Posterior cingulate gyrus (tissue), 11 donors: Measurements from ENCODE around the gene VGF.

Source experiments
- DNase-seq, 10 donors: peaks; one replicate each; pipeline versions ENCODE4 v3.0.0 to v3.0.0-alpha.2; 2020 to 2021; ENCODE audit warnings: mixed read lengths in 3 of 10
- intact Hi-C: fragments of 100-400 bp; cut with DNase I; formaldehyde crosslinking; loops from one replicate; pipeline ENCODE4 v1.15.1; 2023

Gene VGF

GRCh38 chr7:101167645-101168411 is 2.5 kb upstream of the VGF start:
- intact Hi-C loops: no loop called here

GRCh38 chr7:101166909-101167644 is 1.7 kb upstream of the VGF start:
- no peak for DNase-seq
- intact Hi-C loops: no loop called here

More at GRCh38 chr7:101167645-101168411, 2.5 kb upstream of the VGF start:
- DNase-seq: no peak

DNA sequence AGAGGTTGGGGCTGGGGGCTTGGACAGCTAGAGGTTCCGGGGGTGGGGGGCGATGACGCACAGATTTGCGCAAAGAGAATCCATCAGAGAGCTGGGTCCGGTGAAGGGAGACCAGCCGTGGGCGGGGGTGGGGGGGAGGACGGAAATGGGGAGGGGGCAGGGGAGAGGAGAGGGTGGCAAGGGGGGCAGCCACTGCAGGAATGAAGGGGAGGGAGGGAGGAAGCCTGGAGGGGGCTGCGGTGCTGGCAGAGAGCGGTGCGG is 1.2 kb upstream of the VGF start:
- intact Hi-C loops: no loop called here
- no peak for DNase-seq

DNA sequence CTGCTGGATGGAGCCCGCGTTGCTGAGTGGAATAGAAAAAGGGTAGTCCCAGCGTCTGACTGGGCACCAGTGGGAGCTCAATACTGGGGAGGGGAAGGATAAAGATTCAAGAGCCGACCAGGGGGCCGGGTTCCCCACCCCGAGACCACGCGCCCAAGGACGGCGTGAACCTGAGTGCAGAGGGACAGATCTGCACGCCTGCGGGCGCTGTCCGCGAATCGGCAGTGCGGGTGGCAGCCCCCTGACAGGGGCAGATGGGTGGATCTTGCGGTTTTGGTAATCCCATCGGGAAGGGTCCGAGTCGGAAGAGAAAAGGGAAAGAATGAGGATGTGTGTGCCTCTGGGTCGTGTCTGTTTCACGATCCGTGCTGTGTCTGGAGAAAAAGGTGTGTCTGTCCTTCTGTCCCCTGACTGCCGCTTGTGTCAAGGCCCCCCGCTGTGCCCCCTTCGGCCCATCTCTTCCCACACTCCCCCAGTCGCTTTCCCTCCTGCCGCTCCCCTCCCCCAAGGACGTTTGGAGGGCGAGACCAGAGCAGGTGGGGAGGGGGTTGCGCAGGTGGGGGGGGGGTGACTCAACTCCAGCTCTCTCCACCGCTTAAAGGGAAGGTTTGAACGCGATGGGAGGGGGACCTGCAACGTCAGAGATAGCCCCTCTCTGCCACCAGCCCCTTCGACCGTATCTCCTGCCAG is 734 bp upstream of the VGF start:
- DNase-seq: no peak
- intact Hi-C loops: no loop called here

DNA sequence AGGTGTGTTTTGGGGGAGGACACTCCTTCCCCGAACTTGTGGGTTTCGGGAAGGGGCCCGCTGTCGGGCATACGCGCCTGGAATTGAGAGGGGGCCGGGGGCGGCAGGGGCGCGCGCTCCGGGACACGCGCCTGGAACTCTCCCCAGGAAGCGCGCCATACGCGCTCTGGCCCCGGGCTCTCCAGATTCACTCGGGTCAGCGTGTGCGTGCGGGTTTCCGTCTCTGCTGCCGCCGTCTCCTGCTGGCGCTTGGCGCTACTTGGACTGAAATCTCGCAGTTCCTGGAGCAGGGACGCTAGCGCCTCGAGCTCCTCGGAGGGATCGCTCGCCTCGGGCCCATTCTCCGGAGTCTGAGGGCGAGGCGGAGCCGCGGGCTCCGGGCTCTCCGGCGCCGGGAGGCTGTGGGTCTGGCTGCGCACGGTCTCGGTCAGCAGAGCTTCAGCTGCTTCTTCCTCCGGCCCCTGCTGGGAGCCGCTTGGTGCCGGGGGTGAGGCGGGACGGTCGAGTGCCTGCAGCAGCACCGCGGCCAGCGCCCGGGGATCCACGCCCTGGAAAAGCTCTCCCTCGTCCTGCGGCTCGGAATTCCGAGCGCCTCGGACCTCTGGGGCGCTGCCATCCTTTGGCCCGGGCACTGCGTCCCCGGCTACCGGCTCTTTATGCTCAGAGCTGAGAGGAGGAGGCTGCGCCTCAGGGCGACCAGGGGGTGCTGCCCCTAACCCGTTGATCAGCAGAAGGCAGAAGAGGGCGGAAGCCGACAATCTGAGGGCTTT is 1.1 kb downstream of the VGF start:
- DNase-seq: peak in 2 of 10 donors; percentile 81 to 90
- intact Hi-C loops: no loop called here

DNA sequence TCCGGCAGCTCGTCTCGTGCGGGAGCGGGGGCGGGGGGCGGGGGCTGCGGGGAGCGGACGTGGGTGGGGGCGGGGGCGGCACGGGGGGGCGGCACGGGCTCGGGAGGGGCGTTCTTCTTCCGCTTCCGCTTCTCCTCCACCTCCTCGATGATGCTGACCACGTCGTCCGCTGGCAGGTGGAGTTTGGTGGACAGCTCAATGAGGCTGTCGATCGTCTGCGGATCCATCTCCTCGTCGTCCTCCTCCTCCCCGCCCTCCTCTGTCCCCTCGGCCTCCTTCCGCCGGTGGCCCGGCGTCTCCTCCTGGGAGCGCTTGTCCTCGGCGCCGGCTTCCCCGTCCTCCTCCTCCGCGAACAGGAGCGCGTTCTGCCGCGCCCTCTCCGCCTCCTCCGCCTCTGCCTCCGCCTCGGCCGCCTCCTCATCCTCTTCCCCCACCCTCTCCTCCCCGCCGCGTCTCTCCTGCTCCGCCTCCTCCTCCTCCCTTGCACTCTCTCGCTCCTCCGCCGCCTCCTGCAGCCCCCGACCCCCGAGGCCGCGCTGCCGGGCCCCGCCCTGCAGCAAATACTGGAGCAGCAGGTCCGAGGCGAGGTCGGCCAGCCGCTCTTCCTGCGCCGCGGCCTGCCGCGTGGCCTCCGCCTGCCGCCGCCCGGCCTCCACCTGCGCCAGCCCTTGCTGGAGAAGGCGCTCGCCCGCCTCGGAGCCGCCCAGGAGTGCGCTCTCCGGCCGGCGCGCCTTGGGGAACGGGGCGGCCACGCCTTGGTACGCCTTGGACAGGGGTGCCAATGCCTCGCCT is 1.9 kb downstream of the VGF start:
- peak in 3 of 10 donors; percentile 87 to 88 (median 87) for DNase-seq
- intact Hi-C loops: no loop called here

DNA sequence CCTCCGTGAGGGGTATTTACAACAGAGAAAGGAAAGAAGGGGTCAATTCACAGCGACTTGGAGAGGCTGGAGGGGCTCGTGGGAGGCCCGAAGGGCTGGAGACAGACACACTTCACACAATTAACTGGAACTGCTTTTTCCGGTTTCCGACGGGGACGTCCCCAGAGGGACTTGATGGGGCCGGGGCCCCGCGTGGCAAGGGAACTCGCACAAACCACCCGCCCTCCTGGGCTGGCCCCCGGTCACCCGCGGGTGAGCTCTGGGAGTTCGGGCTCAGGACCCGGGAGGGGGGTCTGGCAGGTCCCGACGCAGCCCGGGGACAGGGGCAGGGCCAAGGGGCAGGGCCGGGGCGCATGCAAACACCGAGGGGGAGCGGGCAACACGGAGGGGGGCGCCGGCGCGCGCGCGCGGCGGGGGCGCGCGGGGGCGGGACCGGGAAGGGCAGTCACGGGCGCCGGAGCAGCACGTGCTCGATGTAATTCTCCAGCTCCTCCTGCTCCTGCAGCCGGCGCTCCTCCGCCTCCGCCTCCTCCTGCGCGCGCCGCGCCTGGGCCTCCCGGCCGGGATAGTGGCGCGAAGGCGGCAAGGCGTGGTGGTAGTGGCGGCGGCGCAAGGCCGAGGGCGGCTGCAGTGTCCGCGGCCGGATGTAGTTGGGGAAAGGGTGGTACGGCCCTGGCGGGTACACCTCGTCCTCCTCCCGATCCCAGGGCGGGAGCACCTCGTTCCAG is 2.7 kb downstream of the VGF start:
- DNase-seq: peak in 3 of 10 donors; percentile 85 to 92 (median 85)
- intact Hi-C loops: no loop called here

GRCh38 chr7:101161692-101162471 is 3.5 kb downstream of the VGF start:
- peak in 1 of 10 donors; percentile 37 for DNase-seq
- intact Hi-C loops: no loop called here

- peak in 1 of 10 donors; percentile 22 for DNase-seq
- intact Hi-C loops: no loop called here
Measured at GRCh38 chr7:101160910-101161309, 4.5 kb downstream of the VGF start.

DNA sequence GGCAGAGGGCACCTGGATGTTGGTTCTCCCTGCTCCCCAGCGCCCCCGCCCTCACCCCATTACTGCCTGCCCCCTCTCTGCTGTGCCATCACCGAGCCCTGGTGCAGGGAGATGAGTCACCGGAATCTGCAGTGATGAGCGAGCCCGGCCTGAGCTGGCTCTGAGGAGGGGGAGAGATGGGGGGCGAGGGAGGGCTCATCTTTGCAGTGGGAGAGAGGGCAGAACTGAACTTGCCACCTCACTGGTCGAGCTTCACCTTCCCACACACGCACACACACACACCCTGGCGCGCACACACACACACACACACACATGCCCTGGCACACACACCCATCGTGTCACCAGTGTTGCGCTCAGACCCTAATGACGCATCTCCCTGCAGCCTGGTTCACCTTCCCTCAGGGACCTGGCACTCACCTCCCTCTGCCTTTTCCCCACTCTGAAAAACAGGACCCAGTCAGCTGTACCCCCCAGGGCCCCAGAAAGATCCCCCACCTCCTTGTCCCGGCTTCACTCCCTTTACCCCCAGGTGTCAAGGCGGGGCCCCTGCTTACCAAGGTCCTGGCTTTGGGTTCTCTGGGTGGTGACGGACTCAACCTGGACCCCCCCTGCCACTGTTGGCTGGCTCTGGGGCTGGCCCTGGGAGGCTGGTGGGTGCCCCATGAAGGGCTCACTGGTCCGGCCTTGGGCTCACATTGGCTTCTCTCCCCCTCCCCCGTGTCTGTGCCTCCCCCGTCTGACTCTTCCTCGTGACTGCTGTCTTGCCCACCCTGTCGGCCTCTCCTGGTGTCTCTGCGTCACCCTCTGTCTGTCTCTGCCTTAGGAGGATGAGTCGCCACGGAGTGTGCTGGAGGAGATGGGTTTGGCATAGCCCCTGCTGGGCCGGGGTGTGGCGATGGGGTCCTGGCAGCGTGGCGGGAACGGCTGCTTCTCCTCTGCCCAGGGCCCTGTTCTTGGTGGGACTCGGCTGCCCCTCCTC is 5.4 kb downstream of the VGF start:
- intact Hi-C loops: no loop called here
- peak in 3 of 10 donors; percentile 40 to 91 (median 62) for DNase-seq

- intact Hi-C loops: no loop called here
Measured at GRCh38 chr7:101156866-101157589, 8.3 kb downstream of the VGF start.

DNA sequence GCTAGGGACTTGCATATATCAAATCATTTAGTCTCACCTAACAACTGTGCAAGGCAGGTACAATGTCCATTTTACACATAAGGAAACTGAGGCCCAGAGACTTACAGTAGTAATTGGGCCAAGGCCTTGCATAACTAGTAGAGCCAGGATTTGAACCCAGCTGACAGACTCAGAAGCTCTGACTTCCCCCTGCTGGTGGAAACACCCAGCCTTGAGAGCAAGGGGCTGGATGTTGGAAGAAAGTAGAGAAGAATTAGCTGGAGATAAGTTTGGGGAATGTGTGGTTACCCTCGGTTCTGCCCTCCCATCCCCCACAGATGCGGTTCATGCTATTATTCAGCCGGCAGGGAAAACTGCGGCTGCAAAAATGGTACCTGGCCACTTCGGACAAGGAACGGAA is 9.1 kb downstream of the VGF start:
- no peak for DNase-seq
- intact Hi-C loops: no loop called here

More at GRCh38 chr7:101156866-101157589, 8.3 kb downstream of the VGF start:
- DNase-seq: peak in 2 of 10 donors; percentile 36 to 90

- intact Hi-C loops: no loop called here
- no peak for DNase-seq
Measured at GRCh38 chr7:101155303-101155702, 10.1 kb downstream of the VGF start.

DNA sequence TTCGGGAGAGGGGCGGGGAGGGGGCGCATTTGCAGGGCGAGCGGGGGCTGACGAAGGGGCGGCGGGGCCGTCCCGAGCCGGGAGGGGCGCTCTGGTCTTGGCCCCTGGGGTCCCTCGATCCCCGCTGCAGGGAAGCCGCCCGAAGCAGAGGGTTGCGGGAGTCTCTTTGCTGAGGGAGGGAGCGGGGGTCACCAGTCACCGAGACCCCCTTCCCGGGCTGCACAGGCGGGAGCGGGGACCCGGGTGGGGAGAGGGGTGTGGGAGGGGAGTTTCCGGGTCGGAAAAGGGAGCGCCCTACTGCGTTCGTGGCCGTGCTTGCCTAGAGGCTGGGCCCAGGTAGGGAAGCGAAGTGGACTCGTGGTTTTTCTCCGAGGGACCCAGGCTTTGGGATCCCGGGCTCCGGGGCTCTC is 10.7 kb downstream of the VGF start:
- intact Hi-C loops: no loop called here
- peak in 1 of 10 donors; percentile 85 for DNase-seq

DNA sequence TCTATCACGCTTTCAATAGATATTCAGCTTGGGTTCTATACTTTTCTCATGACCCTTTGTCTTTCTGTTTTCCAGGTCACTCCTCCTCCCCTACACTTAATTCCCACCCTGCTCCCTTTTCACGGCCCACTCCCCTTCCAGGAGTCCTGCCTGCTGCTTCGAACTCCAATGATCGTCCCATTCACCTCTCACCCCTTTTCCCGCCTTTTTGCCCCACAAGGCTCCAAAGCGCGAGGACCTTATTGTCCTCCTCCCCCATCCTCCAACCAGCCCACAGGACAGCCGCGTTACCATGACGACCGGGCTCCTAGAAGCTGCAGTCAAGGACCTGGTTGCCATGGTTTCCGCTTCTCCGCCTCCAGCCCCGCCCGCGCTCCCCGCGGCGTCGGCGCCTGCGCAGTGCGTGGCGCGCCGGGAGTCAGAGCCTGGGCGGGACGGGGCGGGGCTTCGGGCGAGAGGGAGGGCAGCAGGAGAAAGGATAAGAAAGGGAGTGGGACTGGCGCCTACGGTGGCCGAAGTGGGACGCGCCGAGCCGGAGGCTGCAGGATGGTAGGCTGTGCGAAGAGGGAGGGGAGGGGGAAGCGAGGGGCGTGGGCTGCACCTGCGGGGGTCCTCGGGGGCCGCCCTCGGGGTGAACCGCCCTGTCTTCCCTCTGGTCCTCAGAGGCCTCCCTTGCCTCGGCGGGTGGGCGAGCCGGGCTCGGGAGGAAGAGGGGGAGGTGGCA is 11.2 kb downstream of the VGF start, which contains the start of gene AP1S1:
TSS of gene AP1S1 (plus strand) at position 508 of the 724 bp plus-strand sequence. CDS start at position 547, 39 bp downstream.
- intact Hi-C loops: no loop called here

More for the DNA sequence above, 11.2 kb downstream of the VGF start, which contains the start of gene AP1S1:
- DNase-seq: peak; percentile 86 to 99 (median 91)
